GM23338 (cell line): ENCODE results near the gene SMTN. TPM values are rescaled to one million over a fixed set of nuclear protein-coding genes. Genes with fewer than 3 reads are reported as not detected.

Experiments used
- ATAC-seq: fragments of 200-7000 bp; cut with Tn5 transposase; 3 replicates; pipeline ENCODE4 v1.9.1; 2020
- DNase-seq: peaks from one replicate; pipeline ENCODE4 v3.0.0-alpha.2; 2015; ENCODE audit warnings: low spot score
- H2AFZ ChIP-seq: fragments of 200-600 bp; sonication (generic); 2 replicates; pipeline ENCODE4 v1.8.0; 2016; ENCODE audit warnings: antibody characterized with exemption, mild to moderate bottlenecking, moderate library complexity
- H3F3A ChIP-seq: fragments of 200-600 bp; sonication (generic); replicated peaks from 2 replicates; pipeline ENCODE4 v1.8.0; 2017; ENCODE audit warnings: antibody characterized with exemption, mixed run types, low read depth
- H3K27ac ChIP-seq: fragments of 200-600 bp; sonication (generic); 2 replicates; pipeline ENCODE4 v1.6.1; 2016; ENCODE audit warnings: low read depth
- H3K27me3 ChIP-seq: fragments of 200-600 bp; sonication (generic); 2 replicates; pipeline ENCODE4 v1.8.0; 2016; ENCODE audit warnings: mild to moderate bottlenecking, mixed run types, moderate library complexity; ENCODE audit not compliant: insufficient read depth
- H3K36me3 ChIP-seq: fragments of 200-600 bp; sonication (generic); 2 replicates; pipeline ENCODE4 v1.8.0; 2016; ENCODE audit warnings: mild to moderate bottlenecking; ENCODE audit not compliant: insufficient read depth
- H3K4me1 ChIP-seq: fragments of 200-600 bp; sonication (generic); 2 replicates; pipeline ENCODE4 v1.8.0; 2016; ENCODE audit warnings: mild to moderate bottlenecking, moderate library complexity; ENCODE audit not compliant: insufficient read depth
- H3K4me2 ChIP-seq: fragments of 200-600 bp; sonication (generic); 2 replicates; pipeline ENCODE4 v1.7.1; 2017; ENCODE audit warnings: mixed run types
- H3K4me3 ChIP-seq: fragments of 200-600 bp; sonication (generic); 2 replicates; pipeline ENCODE4 v1.6.1; 2016; ENCODE audit warnings: mixed run types
- H3K79me2 ChIP-seq: fragments of 200-600 bp; sonication (generic); replicated peaks from 2 replicates; pipeline ENCODE4 v1.8.0; 2017; ENCODE audit warnings: mild to moderate bottlenecking; ENCODE audit not compliant: insufficient read depth
- H3K9me2 ChIP-seq: fragments of 200-600 bp; sonication (generic); 2 replicates; pipeline ENCODE4 v1.8.0; 2017; ENCODE audit not compliant: insufficient read depth
- H4K20me1 ChIP-seq: fragments of 200-600 bp; sonication (generic); replicated peaks from 2 replicates; pipeline ENCODE4 v1.8.0; 2017; ENCODE audit warnings: mild to moderate bottlenecking; ENCODE audit not compliant: insufficient read depth
- H3K27ac Mint-ChIP-seq: 2 replicates; pipeline ENCODE4 v1.8.0; 2020; ENCODE audit warnings: inconsistent platforms, mild to moderate bottlenecking, moderate library complexity, mixed read lengths
- H3K27me3 Mint-ChIP-seq: 3 replicates; pipeline ENCODE4 v1.8.0; 2022; ENCODE audit warnings: low read depth, mild to moderate bottlenecking, moderate library complexity, mixed read lengths, inconsistent platforms; ENCODE audit not compliant: insufficient read depth, poor library complexity
- H3K36me3 Mint-ChIP-seq: 3 replicates; pipeline ENCODE4 v1.8.0; 2021; ENCODE audit warnings: low read depth, mild to moderate bottlenecking, inconsistent platforms, moderate library complexity, mixed read lengths
- H3K4me1 Mint-ChIP-seq: 3 replicates; pipeline ENCODE4 v1.8.0; 2020; ENCODE audit warnings: mild to moderate bottlenecking, inconsistent platforms, mixed read lengths
- H3K4me3 Mint-ChIP-seq: 3 replicates; pipeline ENCODE4 v1.8.0; 2021; ENCODE audit warnings: moderate library complexity, mild to moderate bottlenecking, inconsistent platforms, mixed read lengths
- H3K9me3 Mint-ChIP-seq: 3 replicates; pipeline ENCODE4 v1.8.0; 2020; ENCODE audit warnings: moderate library complexity, mild to moderate bottlenecking, inconsistent platforms, mixed read lengths
- CREB1 ChIP-seq: fragments of 250-450 bp; sonication (Bioruptor Pico); IDR thresholded peaks from 2 replicates; pipeline ENCODE4 v1.5.0; 2020; ENCODE audit warnings: low read depth, mild to moderate bottlenecking, moderate library complexity
- CTCF ChIP-seq, 2 experiments: fragments of 200-600 bp in 1 of 2; sonication (generic) in 1 of 2; conservative IDR thresholded peaks; 2 replicates each; pipeline versions ENCODE4 v1.5.1 to v1.6.1; 2016 to 2017; ENCODE audit warnings: antibody characterized with exemption in 2 of 2, low read depth in 2 of 2, mild to moderate bottlenecking in 2 of 2, moderate library complexity in 1 of 2
- ETS1 ChIP-seq: IDR thresholded peaks from 2 replicates; pipeline ENCODE4 v1.6.1; 2016; ENCODE audit warnings: antibody characterized with exemption
- EZH2 ChIP-seq: fragments of 200-600 bp; sonication (generic); IDR thresholded peaks from one replicate; pipeline ENCODE4 v1.8.0; 2017; ENCODE audit warnings: antibody characterized with exemption, mild to moderate bottlenecking, low read depth; ENCODE audit not compliant: unreplicated experiment
- EZH2phosphoT487 ChIP-seq: fragments of 200-600 bp; sonication (generic); IDR thresholded peaks from one replicate; pipeline ENCODE4 v1.8.1; 2018; ENCODE audit warnings: antibody characterized with exemption; ENCODE audit not compliant: unreplicated experiment
- JUNB ChIP-seq: IDR thresholded peaks from one replicate; pipeline ENCODE4 v1.6.1; 2016; ENCODE audit warnings: antibody characterized with exemption; ENCODE audit not compliant: unreplicated experiment
- NANOG ChIP-seq: IDR thresholded peaks from 2 replicates; pipeline ENCODE4 v1.6.1; 2016; ENCODE audit warnings: antibody characterized with exemption, borderline replicate concordance
- POLR2AphosphoS5 ChIP-seq: IDR thresholded peaks from 2 replicates; pipeline ENCODE4 v1.6.1; 2016; ENCODE audit warnings: antibody characterized with exemption, low read depth
- REST ChIP-seq: IDR thresholded peaks from one replicate; pipeline ENCODE4 v1.6.1; 2018; ENCODE audit warnings: antibody characterized with exemption; ENCODE audit not compliant: unreplicated experiment
- STAT1 ChIP-seq: IDR thresholded peaks from one replicate; pipeline ENCODE4 v1.6.1; 2016; ENCODE audit warnings: antibody characterized with exemption; ENCODE audit not compliant: unreplicated experiment
- ZNF114 ChIP-seq: fragments of 250-450 bp; sonication (Bioruptor Pico); IDR thresholded peaks from 2 replicates; pipeline ENCODE4 v1.5.0; 2020; ENCODE audit warnings: mild to moderate bottlenecking, moderate library complexity
- ZNF331 ChIP-seq: fragments of 250-450 bp; sonication (Bioruptor Pico); IDR thresholded peaks from 2 replicates; pipeline ENCODE4 v1.5.0; 2020; ENCODE audit warnings: low read depth, mild to moderate bottlenecking, moderate library complexity
- ZNF462 ChIP-seq: fragments of 250-450 bp; sonication (Bioruptor Pico); IDR thresholded peaks from 2 replicates; pipeline ENCODE4 v1.5.0; 2020; ENCODE audit warnings: mild to moderate bottlenecking, moderate library complexity
- polyA plus RNA-seq: library from polyadenylated mRNA; unstranded; fragments of >200 nt; fragmentation: Nextera tagmentation; extraction: Ambion mirVana; gene quantifications from 2 replicates; pipeline ENCODE4 v1.2.1, GENCODE V29; 2016
- total RNA-seq: library from RNA; depleted of rRNA; stranded (reverse); fragments of >200 nt; shearing (Covaris generic); gene quantifications from 2 replicates; pipeline ENCODE4 v1.2.3, GENCODE V29; 2014

SMTN gene
- total and polyA plus RNA-seq, 2 experiments from 2014 or later = 27.4 to 32.2 TPM

GRCh38 chr22:31130873-31131272, 49.8 kb downstream of the SMTN start:
- Histone ChIP-seq H2AFZ (no peak overlapping the region), H3K79me2 (no peaks in the 10 kb centered on the region), H4K20me1 (no peaks in the 10 kb centered on the region), H3K36me3 (peaks cover 13% of the 10 kb centered on the region), H3K9me2 (no peaks in the 10 kb centered on the region), H3K4me1 (peaks cover 11% of the 10 kb centered on the region; the same call in 1 of the 2 replicates), H3K27me3 (no peaks in the 10 kb centered on the region), H3F3A (no peaks in the 10 kb centered on the region), H3K27ac (no peak overlapping the region), H3K4me3 (no peak overlapping the region), H3K4me2 (no peak overlapping the region)
- Mint-ChIP-seq H3K36me3 (peaks cover 19% of the 10 kb centered on the region), H3K9me3 (no peaks in the 10 kb centered on the region), H3K27me3 (peaks cover 8% of the 10 kb centered on the region), H3K4me3 (no peak overlapping the region), H3K4me1 (peaks cover 11% of the 10 kb centered on the region; the same call in 2 of the 3 replicates), H3K27ac (no peak overlapping the region)
- TF ChIP-seq ETS1 (no peak), CREB1 (CRISPR knock-in tag) (no peak), REST (no peak), STAT1 (no peak), EZH2phosphoT487 (no peak), NANOG (no peak), ZNF331 (CRISPR knock-in tag) (no peak), JUNB (no peak), POLR2AphosphoS5 (no peak), EZH2 (no peak), ZNF114 (no peak), ZNF462 (CRISPR knock-in tag) (no peak), CTCF (conservative IDR thresholded peaks at IDR 0.05; ENCODE audit: low read depth in 2 of 2) (no peak)
- DNase-seq (no peak), ATAC-seq (no peak)
